Stimulated activated CD8-positive, alpha-beta memory T cell treated with anti-CD3 and anti-CD28 coated beads, Interleukin-4, amount 100 ng/mL, for 1 hour (primary cell): Measurements from ENCODE around the gene STARD5.
"Not testable (repeated sequence)": the region's sequence is repeated elsewhere in the genome, so short reads cannot be mapped to it uniquely, and the experiment has no call there.

ENCODE experiments used
- DNase-seq, 2 donors: peaks; one replicate each; pipeline ENCODE4 v3.0.0-alpha.2; 2020; ENCODE audit warnings: low read depth in 2 of 2, low spot score in 1 of 2

STARD5 gene

DNA sequence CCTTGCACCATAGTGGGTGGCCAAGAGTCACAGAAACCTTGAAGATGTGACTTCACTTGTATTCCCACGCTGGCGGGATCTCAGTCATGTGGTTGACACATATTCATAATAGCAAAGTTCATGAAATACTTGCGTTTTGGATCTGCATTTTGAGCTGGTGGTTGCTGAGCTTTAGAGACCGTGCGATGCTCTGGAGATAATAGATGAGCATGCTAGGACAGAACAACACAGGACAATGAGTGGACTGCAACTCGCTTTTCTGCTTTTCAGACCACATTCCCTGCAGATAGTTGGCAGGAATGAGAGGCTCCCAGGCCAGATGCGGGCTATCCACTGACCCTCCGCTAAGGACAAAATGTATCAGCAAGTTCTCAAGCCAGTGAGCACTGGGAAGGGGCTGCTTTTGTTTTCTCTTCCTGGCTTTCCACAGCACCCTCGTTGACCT is 13.8 kb upstream of the STARD5 start:
- no peak for DNase-seq

- no peak for DNase-seq
Observed at GRCh38 chr15:81337241-81337640, 13.3 kb upstream of the STARD5 start.

DNA sequence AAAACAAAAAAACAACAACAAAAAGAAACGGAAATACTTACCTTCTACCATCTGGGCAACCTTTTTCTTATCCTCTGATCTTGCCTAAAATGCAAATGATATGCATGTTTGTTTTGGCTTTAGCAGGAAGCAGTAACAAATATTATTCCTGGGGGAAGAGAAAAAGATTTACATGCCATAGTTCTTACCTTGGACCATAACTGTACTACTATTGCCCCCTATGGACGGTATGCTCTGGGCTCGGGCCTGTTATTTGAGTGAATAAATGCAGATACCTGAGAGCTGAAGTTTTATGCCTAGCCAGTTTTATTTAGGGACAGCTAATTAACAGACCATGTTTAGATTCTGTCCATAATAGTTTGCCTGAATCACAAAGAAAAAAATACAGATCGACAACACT is 12.6 kb upstream of the STARD5 start:
- peak in 1 of 2 donors; percentile 22 for DNase-seq

DNA sequence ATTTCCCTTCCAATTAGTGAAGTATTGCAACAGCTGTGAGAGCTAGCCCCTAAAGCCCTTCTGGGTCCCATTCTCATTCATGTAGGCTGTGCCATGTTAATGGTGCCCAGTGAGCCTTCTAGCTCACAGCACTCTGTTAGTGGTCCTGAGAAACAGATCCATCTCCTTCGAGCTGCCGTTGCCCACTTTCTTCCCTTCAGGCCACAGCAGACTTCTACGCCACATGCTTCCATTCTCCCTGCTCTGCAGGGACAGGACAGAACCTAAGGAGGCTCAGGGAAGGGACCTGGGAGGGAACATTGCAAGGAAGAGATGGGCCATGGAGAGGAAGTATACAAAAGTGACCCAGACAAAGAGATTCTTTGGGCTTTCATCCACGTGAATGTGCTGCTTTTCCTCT is 11.7 kb upstream of the STARD5 start:
- no peak for DNase-seq

DNA sequence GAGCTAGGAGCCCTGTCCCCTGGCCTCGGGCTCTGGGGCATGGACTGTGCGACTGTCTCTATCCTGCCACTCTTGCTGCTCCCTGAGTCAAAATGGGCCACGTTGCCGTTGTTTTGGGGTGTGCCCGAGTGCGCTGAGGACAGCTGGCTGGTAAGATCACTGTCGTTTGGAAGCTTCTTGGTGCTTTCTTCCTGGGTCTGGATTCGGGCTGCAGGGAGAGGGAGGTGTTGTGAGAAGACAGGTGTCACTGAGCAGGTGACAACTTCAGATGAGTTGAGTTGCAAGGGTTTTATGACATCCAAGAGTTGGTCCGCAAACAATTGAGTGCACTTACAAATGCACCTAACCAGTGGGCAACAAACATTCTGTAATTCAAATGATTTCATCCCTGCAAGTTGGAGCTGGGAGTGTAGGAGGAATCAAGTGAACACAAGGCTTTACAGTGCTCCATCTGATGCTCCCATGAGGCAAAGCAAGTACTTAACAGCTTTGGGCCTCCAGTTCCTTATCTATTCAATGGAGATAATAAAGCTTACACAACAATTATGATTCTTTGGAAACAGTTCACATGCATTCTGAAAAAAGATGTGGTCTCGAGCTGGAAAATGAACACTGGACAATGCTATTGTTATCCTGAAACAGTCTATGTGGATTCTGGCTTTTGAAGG is 11.0 kb upstream of the STARD5 start:
- no peak for DNase-seq

- DNase-seq = no peak
Observed at GRCh38 chr15:81333363-81333762, 9.4 kb upstream of the STARD5 start.

- no peak for DNase-seq
Observed at GRCh38 chr15:81332326-81332725, 8.4 kb upstream of the STARD5 start.

GRCh38 chr15:81331600-81331999 is 7.7 kb upstream of the STARD5 start:
- DNase-seq = no peak

- DNase-seq = not testable (repeated sequence)
Observed at GRCh38 chr15:81331141-81331540, 7.2 kb upstream of the STARD5 start.

DNA sequence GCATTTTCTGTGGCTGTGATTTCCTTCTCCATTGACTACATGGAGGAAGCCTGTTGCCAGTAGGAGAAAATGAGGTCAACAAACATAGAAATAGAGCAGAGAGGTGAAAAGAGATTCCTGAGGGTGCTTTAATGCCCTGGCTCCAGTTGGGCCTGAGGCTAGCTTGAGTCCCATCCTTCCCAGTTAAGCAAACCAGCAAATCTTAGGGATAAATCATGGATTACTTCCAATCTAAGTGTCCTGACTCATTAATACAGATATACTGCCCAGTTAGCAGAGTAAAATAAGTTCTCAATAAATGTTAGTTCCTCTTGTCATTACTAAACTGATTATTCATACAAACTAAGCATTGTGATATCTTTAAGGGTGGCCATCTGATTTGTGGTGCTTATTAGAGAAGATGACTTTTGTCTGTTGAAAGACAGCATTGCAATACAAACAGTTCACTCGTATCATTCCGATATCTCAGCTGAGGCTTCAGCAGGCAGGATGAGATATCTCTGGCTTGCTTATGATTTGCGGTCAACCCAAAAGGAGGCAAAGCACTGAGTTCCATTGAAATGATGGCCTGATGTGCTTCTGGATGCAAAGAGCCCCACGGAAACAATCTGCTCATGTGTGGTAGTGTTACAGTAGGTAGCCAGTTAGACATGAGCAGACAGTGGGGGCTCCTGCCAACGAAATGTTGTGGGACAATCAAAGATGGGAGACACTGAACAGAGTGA is 6.6 kb upstream of the STARD5 start:
- no peak for DNase-seq

GRCh38 chr15:81329446-81329845 is 5.5 kb upstream of the STARD5 start:
- no peak for DNase-seq

GRCh38 chr15:81327516-81327915 is 3.6 kb upstream of the STARD5 start:
- no peak for DNase-seq

DNA sequence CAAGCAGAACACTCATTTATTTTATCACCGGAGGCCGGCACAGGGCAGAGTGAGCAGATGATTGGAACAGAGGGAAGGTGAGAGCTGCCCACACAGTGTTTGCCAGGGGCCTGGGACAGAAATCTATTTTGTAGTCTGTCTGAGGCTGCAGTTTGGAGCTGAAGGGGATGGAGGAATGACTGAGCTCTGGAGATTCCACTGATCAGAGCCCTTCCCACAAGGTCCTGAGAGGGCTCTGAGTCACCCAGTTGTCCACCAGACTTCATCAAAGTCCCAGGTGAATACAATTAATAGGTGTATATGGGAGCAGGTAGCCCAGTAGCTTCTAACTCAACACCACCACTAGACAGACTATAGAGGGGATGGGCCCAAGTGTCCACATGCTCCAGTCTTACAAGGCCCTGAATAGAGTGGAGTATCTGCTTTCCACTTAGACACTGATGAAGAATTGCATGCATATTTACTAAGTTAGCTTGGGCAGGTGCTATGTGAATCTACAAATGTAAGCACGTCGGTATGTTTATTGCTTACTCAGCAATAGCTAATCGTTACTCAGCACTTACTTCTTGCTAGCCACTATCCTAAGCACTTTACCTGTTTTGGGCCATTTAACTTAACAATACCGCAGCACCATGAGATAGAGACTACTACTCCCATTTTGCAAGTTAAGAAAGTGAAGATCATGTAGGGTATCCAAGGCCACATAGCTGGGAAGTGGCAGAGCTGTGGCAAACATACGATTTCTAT is 2.7 kb upstream of the STARD5 start:
- DNase-seq = no peak

GRCh38 chr15:81323559-81323943 is 390 bp downstream of the STARD5 start:
- no peak for DNase-seq

- no peak for DNase-seq
Observed at GRCh38 chr15:81322676-81323253, 1.2 kb downstream of the STARD5 start.

DNA sequence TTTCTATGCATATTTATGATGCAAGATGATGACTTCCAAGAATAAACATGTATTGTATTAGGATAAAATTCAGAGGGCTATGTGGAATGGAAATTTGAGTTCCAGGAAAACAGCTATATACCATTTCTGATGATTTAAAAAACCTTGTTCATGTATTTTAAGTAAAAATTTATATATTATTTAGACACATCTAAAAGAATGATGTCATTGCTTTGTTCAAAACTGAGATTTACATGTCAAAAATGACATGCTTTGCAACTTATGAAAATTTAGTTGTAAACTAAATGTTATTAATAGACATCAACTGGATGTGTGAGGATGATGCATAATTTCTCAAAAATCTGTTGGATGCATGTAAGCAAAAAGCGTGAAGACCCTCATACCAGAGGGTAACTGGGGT is 2.3 kb downstream of the STARD5 start:
- no peak for DNase-seq

- DNase-seq = no peak
Observed at GRCh38 chr15:81317642-81318017, 6.3 kb downstream of the STARD5 start.

- no peak for DNase-seq
Observed at GRCh38 chr15:81316267-81316666, 7.7 kb downstream of the STARD5 start.

- no peak for DNase-seq
Observed at GRCh38 chr15:81315452-81316175, 8.3 kb downstream of the STARD5 start.

DNA sequence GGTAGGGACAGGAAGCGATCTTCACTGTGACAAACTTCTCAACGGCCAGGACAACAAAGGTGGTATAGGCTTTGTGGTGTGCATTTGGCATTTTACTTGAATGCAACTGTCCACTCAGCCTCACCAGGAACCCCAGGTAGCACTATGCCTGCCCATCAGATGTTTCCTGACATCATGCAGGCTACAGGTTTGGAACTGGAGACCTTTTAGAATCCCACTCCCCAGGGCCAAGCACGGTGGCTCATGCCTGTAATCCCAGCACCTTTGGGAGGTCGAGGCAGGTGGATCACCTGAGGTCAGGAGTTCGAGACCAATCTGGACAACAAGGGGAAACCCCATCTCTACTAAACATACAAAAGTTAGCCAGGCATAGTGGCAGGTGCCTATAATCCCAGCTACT is 9.6 kb downstream of the STARD5 start:
- DNase-seq = no peak

- DNase-seq = no peak
Observed at GRCh38 chr15:81313686-81314085, 10.3 kb downstream of the STARD5 start.
